Gastrocnemius medialis (tissue), 4 donors: ENCODE data around the gene SPINT1. TPM values are rescaled to one million over a fixed set of nuclear protein-coding genes. Genes with fewer than 3 reads are reported as not detected.

Source experiments
- ATAC-seq, 2 donors: fragments of 150-250 bp; one replicate each; pipeline ENCODE4 v1.9.1; 2016
- DNase-seq, 2 donors: peaks; one replicate each; pipeline ENCODE4 v3.0.0-alpha.2; 2019
- H3K27ac ChIP-seq, 4 donors: fragments of 200-600 bp; sonication (generic); 1 replicate in 1 of 4; 2 replicates in 3 of 4; pipeline ENCODE4 v1.5.1; 2016 to 2018; ENCODE audit warnings: mild to moderate bottlenecking in 2 of 4, moderate library complexity in 1 of 4
- H3K27me3 ChIP-seq, 3 donors: fragments of 200-600 bp; sonication (generic) in 2 of 3; 1 replicate in 1 of 3; 2 replicates in 2 of 3; pipeline versions ENCODE4 v1.5.1 to v1.6.0; 2016 to 2019; ENCODE audit warnings: mild to moderate bottlenecking in 1 of 3, moderate library complexity in 1 of 3
- H3K36me3 ChIP-seq, 2 donors: fragments of 200-600 bp; sonication (generic) in 1 of 2; one replicate each; pipeline ENCODE4 v1.5.1; 2017 to 2018
- H3K4me1 ChIP-seq, 2 donors: fragments of 200-600 bp; sonication (generic) in 1 of 2; one replicate each; pipeline ENCODE4 v1.5.1; 2016 to 2017; ENCODE audit warnings: mild to moderate bottlenecking in 2 of 2
- H3K4me3 ChIP-seq, 4 donors: fragments of 200-600 bp; sonication (generic) in 3 of 4; 1 replicate in 1 of 4; 2 replicates in 3 of 4; pipeline ENCODE4 v1.5.1; 2016 to 2019; ENCODE audit warnings: mild to moderate bottlenecking in 2 of 4
- H3K9me3 ChIP-seq, 3 donors: fragments of 200-600 bp; sonication (generic) in 2 of 3; 1 replicate in 1 of 3; 2 replicates in 2 of 3; pipeline ENCODE4 v1.5.1; 2016 to 2019
- CTCF ChIP-seq, 5 experiments: fragments of 450-650 bp in 3 of 5; fragments of 200-600 bp in 2 of 5; sonication (generic) in 2 of 5; IDR thresholded peaks in 4 of 5; conservative IDR thresholded peaks in 1 of 5; 1 replicate in 4 of 5; 2 replicates in 1 of 5; pipeline ENCODE4 v1.5.1; 2016 to 2019; ENCODE audit warnings: antibody characterized with exemption in 5 of 5, mild to moderate bottlenecking in 3 of 5, moderate library complexity in 3 of 5
- POLR2A ChIP-seq, 2 donors: fragments of 450-650 bp; IDR thresholded peaks; one replicate each; pipeline ENCODE4 v1.6.1; 2017; ENCODE audit warnings: antibody characterized with exemption in 2 of 2, mild to moderate bottlenecking in 2 of 2, moderate library complexity in 2 of 2
- in situ Hi-C, 4 donors: fragments of 200-750 bp; cut with MboI; loops; one replicate each; pipeline versions ENCODE4 v1.15.0 to v1.8.0; 2017; ENCODE audit warnings: low sequenced_read_pairs in 4 of 4
- intact Hi-C: fragments of 100-400 bp; cut with DNase I; formaldehyde crosslinking; loops from one replicate; pipeline ENCODE4 v1.15.1; 2023; ENCODE audit warnings: low total_unique reads
- total RNA-seq, 4 donors: library from RNA; depleted of rRNA; stranded (reverse); fragments of >200 nt; gene quantifications; one replicate each; pipeline versions ENCODE4 v1.1.0 to v1.2.3, GENCODE V29; 2016

The SPINT1 gene
- total RNA-seq, 4 donors from 2014 or later: 0.42 to 5.0 (median 1.0) TPM; not detected in 1

- no peak for DNase-seq
- no peak for ATAC-seq
These were observed 28.1 kb downstream of the SPINT1 start for GRCh38 chr15:40871749-40872617.

GRCh38 chr15:40872791-40873693 is 29.2 kb downstream of the SPINT1 start:
- H3K9me3 ChIP-seq: no peaks in the 10 kb centered on the region
- DNase-seq (no peak), ATAC-seq (no peak)
- TF ChIP-seq CTCF (IDR thresholded peaks at IDR 0.05 in 4 of 5, conservative IDR thresholded peaks at IDR 0.05 in 1 of 5): no peak
- TF ChIP-seq POLR2A (IDR thresholded peaks at IDR 0.05): no peak
- H3K27ac ChIP-seq: no peak overlapping the region
- intact Hi-C loops: no loop called here
- H3K36me3 ChIP-seq: no peaks in the 10 kb centered on the region
- peak overlapping the region; percentile 51 to 68 (median 58) for H3K4me3 ChIP-seq
- in situ Hi-C loops: no loop called here
- H3K27me3 ChIP-seq: peaks cover 0 to 11% (median 11%) of the 10 kb centered on the region in 3 donors
- no peaks in the 10 kb centered on the region for H3K4me1 ChIP-seq

More at GRCh38 chr15:40871749-40872617, 28.1 kb downstream of the SPINT1 start:
- Histone ChIP-seq H3K4me1 (no peaks in the 10 kb centered on the region), H3K4me3 (no peak overlapping the region), H3K36me3 (no peaks in the 10 kb centered on the region), H3K9me3 (no peaks in the 10 kb centered on the region), H3K27ac (no peak overlapping the region), H3K27me3 (peaks cover 0 to 11% (median 11%) of the 10 kb centered on the region in 3 donors)
- TF ChIP-seq POLR2A (IDR thresholded peaks at IDR 0.05): no peak
- intact Hi-C loops (no loop called here), in situ Hi-C loops (no loop called here)

- in situ Hi-C loops: no loop called here
- no peak for DNase-seq
- Histone ChIP-seq H3K4me3 (peak within 1 kb of the TSS; percentile 51 to 68 (median 58)), H3K27me3 (peaks cover 0 to 11% (median 11%) of the 10 kb centered on the region in 3 donors), H3K9me3 (no peaks in the 10 kb centered on the region), H3K27ac (no peak within 1 kb of the TSS), H3K4me1 (no peaks in the 10 kb centered on the region), H3K36me3 (no peaks in the 10 kb centered on the region)
- intact Hi-C loops: no loop called here
- TF ChIP-seq CTCF (IDR thresholded peaks at IDR 0.05 in 4 of 5, conservative IDR thresholded peaks at IDR 0.05 in 1 of 5) (peak in 1 of 5 experiments; percentile 29), POLR2A (IDR thresholded peaks at IDR 0.05) (no peak)
- ATAC-seq: peak; percentile 14 to 36
These were observed 30.1 kb downstream of the SPINT1 start, which contains the start of gene RHOV for GRCh38 chr15:40873694-40874561. TSS of gene RHOV (minus strand) at chr15:40874234. CDS start at chr15:40874139, 95 bp downstream.

GRCh38 chr15:40875991-40876730 is 32.3 kb downstream of the SPINT1 start:
- Histone ChIP-seq H3K4me3 (no peak overlapping the region), H3K27me3 (peaks cover 0 to 11% (median 11%) of the 10 kb centered on the region in 3 donors), H3K36me3 (no peaks in the 10 kb centered on the region), H3K9me3 (no peaks in the 10 kb centered on the region), H3K4me1 (no peaks in the 10 kb centered on the region), H3K27ac (no peak overlapping the region)
- no peak for TF ChIP-seq POLR2A (IDR thresholded peaks at IDR 0.05)
- no peak for TF ChIP-seq CTCF (IDR thresholded peaks at IDR 0.05 in 4 of 5, conservative IDR thresholded peaks at IDR 0.05 in 1 of 5)
- no peak for DNase-seq
- intact Hi-C loops: no loop called here
- in situ Hi-C loops: loop anchor here in 1 of 4 donors (25.0 kb wide), 1 partner anchor 364 kb away; no protein-coding TSS in a partner anchor
- ATAC-seq: no peak
